ENCODE results near the gene UBL5. TPM values are rescaled to one million over a fixed set of nuclear protein-coding genes. Genes with fewer than 3 reads are reported as not detected.

UBL5 gene
- total RNA-seq, 1 donor: 111 TPM

DNA sequence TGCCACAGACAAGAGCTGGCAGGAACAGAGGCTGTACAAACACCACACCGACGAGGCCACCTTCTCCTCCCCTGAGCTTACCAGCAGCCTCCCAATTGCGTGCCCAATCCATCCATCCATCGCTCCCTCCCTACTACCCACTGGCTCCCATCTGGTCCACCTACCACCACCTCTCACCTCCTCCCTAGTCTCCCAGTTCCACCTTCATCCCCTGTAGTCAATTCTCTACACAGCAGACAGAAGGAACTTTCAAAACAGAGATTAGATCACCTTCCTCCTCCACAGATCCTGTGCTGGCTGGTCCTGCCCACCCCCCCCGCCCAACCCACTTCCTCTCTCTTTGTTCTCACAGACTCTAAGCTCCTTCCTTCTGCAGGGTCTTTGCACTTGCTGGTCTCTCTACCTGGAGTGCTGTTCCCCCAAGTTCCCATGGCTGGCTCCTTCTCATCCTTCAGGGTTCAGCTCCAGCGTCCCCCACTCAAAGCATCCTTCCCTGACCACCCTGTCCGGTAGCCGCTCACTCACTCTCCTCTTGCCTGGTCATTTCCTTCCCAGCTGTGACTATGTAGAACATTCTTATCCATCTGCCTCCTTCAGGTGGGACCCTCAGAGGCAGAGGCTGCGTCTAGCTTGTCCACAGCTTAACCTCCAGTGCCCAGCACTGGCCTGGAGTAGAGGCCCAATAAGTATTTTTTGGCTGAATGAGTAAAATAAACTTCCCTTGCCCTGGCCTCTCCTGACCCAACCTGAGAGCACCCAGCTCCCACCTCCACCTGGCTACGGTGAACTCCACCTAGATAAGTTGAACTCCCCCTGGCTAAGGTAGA, 30.4 kb downstream of the UBL5 start:
- DNase-seq (ENCODE audit: insufficient read length, low spot score, missing footprints): peak; percentile 78
- Histone ChIP-seq H3K4me2 (ENCODE audit: insufficient read depth, low read length) (no peak overlapping the region), H3K4me3 (ENCODE audit: insufficient read depth, low read length) (no peak overlapping the region), H3K79me2 (ENCODE audit: insufficient read depth, low read length) (no peaks in the 10 kb centered on the region), H3K27ac (ENCODE audit: low read depth, low read length) (no peak overlapping the region), H3K9me3 (ENCODE audit: low read depth, low read length) (no peaks in the 10 kb centered on the region), H3K27me3 (ENCODE audit: insufficient read depth, low read length) (no peaks in the 10 kb centered on the region), H2AFZ (ENCODE audit: low read length) (no peak overlapping the region), H4K20me1 (ENCODE audit: insufficient read depth, low read length) (no peaks in the 10 kb centered on the region), H3K36me3 (ENCODE audit: insufficient read depth, low read length) (no peaks in the 10 kb centered on the region), H3K4me1 (ENCODE audit: insufficient read depth, low read length) (no peaks in the 10 kb centered on the region)
- no peak for TF ChIP-seq CTCF (IDR thresholded peaks at IDR 0.05; ENCODE audit: extremely low read depth, low read depth, low read length)

GRCh38 chr19:9858766-9859165, 31.0 kb downstream of the UBL5 start:
- no peak overlapping the region for H2AFZ ChIP-seq (ENCODE audit: low read length)
- no peak overlapping the region for H3K4me3 ChIP-seq (ENCODE audit: insufficient read depth, low read length)
- H3K9me3 ChIP-seq (ENCODE audit: low read depth, low read length): no peaks in the 10 kb centered on the region
- H3K36me3 ChIP-seq (ENCODE audit: insufficient read depth, low read length): no peaks in the 10 kb centered on the region
- H3K4me1 ChIP-seq (ENCODE audit: insufficient read depth, low read length): no peaks in the 10 kb centered on the region
- no peaks in the 10 kb centered on the region for H3K27me3 ChIP-seq (ENCODE audit: insufficient read depth, low read length)
- no peaks in the 10 kb centered on the region for H3K79me2 ChIP-seq (ENCODE audit: insufficient read depth, low read length)
- no peak overlapping the region for H3K27ac ChIP-seq (ENCODE audit: low read depth, low read length)
- TF ChIP-seq CTCF (IDR thresholded peaks at IDR 0.05; ENCODE audit: extremely low read depth, low read depth, low read length): no peak
- H3K4me2 ChIP-seq (ENCODE audit: insufficient read depth, low read length): no peak overlapping the region
- no peaks in the 10 kb centered on the region for H4K20me1 ChIP-seq (ENCODE audit: insufficient read depth, low read length)
- no peak for DNase-seq (ENCODE audit: insufficient read length, low spot score, missing footprints)

DNA sequence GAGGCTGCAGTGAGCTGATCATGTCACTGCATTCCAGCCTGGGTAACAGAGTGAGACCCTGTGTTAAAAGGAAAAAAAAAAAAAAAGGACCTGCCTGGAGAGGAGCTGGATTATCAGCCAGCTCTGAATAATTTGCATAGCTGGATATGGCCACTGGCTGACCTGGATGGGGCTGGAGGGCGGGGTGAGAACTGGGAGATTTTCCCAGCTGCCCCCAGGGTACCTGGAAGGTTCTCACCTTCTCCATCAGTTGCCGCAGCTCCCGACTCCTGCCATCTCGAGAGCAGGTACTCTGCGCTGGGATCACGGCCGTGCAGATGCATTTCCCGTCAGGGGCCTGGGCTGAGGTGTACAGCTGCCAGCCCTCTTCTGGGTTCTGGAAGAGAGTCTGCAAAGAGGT, 32.7 kb downstream of the UBL5 start:
- DNase-seq (ENCODE audit: insufficient read length, low spot score, missing footprints): no peak
- H3K4me3 ChIP-seq (ENCODE audit: insufficient read depth, low read length): no peak overlapping the region
- TF ChIP-seq CTCF (IDR thresholded peaks at IDR 0.05; ENCODE audit: extremely low read depth, low read depth, low read length): no peak
- H3K9me3 ChIP-seq (ENCODE audit: low read depth, low read length): no peaks in the 10 kb centered on the region
- no peaks in the 10 kb centered on the region for H3K79me2 ChIP-seq (ENCODE audit: insufficient read depth, low read length)
- no peaks in the 10 kb centered on the region for H4K20me1 ChIP-seq (ENCODE audit: insufficient read depth, low read length)
- H2AFZ ChIP-seq (ENCODE audit: low read length): no peak overlapping the region
- no peak overlapping the region for H3K4me2 ChIP-seq (ENCODE audit: insufficient read depth, low read length)
- H3K4me1 ChIP-seq (ENCODE audit: insufficient read depth, low read length): no peaks in the 10 kb centered on the region
- no peak overlapping the region for H3K27ac ChIP-seq (ENCODE audit: low read depth, low read length)
- no peaks in the 10 kb centered on the region for H3K27me3 ChIP-seq (ENCODE audit: insufficient read depth, low read length)
- no peaks in the 10 kb centered on the region for H3K36me3 ChIP-seq (ENCODE audit: insufficient read depth, low read length)

DNA sequence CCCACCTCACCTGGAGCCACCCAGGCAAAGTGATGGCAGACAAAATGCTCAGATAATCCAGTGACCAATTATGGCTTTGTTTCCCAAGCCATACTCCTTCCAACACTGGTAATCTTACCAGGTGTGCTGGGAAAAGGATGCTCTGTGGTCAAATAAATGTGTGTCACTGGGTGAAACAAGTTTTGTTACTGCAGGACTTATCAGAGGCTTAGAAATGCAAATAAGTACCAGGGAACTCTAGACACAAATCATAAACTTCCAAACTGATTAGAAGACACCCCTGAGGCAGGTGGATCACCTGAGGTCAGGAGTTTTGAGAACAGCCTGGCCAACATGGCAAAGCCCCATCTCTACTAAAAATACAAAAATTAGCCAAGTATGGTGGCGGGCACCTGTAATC, 33.8 kb downstream of the UBL5 start:
- Histone ChIP-seq H3K4me1 (ENCODE audit: insufficient read depth, low read length) (no peaks in the 10 kb centered on the region), H4K20me1 (ENCODE audit: insufficient read depth, low read length) (no peaks in the 10 kb centered on the region), H3K36me3 (ENCODE audit: insufficient read depth, low read length) (no peaks in the 10 kb centered on the region), H3K27ac (ENCODE audit: low read depth, low read length) (no peak overlapping the region), H3K9me3 (ENCODE audit: low read depth, low read length) (no peaks in the 10 kb centered on the region), H3K27me3 (ENCODE audit: insufficient read depth, low read length) (no peaks in the 10 kb centered on the region), H3K4me2 (ENCODE audit: insufficient read depth, low read length) (no peak overlapping the region), H3K4me3 (ENCODE audit: insufficient read depth, low read length) (no peak overlapping the region), H2AFZ (ENCODE audit: low read length) (no peak overlapping the region), H3K79me2 (ENCODE audit: insufficient read depth, low read length) (no peaks in the 10 kb centered on the region)
- TF ChIP-seq CTCF (IDR thresholded peaks at IDR 0.05; ENCODE audit: extremely low read depth, low read depth, low read length): no peak
- DNase-seq (ENCODE audit: insufficient read length, low spot score, missing footprints): no peak

Measured in osteoblast (primary cell).